ENCODE results near the gene A3GALT2. TPM values are rescaled to one million over a fixed set of nuclear protein-coding genes. Genes with fewer than 3 reads are reported as not detected.

Gene A3GALT2
- total and polyA plus RNA-seq, 4 donors, result 0.33 to 0.57 TPM; not detected in 2

DNA sequence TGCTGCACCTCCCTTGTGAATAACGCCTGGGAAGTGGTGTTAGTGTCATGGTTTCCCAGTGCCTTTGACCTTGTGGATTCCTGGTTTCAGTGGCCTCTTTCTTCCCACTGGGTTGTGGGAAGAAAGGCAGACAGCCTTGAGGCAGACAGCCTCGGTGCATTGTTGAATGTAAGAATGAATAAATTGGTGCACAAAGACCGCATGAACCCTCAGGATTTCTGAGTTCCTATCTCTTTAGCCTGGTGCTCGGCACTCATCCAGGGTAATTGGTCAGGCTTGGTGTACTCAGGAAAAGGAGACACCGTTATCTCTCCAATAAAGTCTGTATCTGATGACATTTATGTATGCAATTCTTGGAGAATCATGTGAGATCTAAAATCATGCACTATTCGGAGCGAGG lies 59.6 kb downstream of the A3GALT2 start:
- no peaks in the 10 kb centered on the region for H3K9me3 ChIP-seq (ENCODE audit: control insufficient read depth, insufficient read depth, low read length)
- WGBS (ENCODE audit: insufficient coverage), result 37% methylated on average over 5 of the region's 7 CpGs
- no peak for DNase-seq (ENCODE audit: low read depth in 4 of 6, low spot score in 6 of 6)
- H3K27ac ChIP-seq (ENCODE audit: low read depth, low read length), result no peak overlapping the region
- no peak overlapping the region for H3K4me3 ChIP-seq (ENCODE audit: low read depth, low read length)
- peaks cover 51% of the 10 kb centered on the region for H3K4me1 ChIP-seq (ENCODE audit: control insufficient read depth, insufficient read depth, low read length)
- no peaks in the 10 kb centered on the region for H3K27me3 ChIP-seq (ENCODE audit: control insufficient read depth, insufficient read depth, low read length)
- peaks cover 25% of the 10 kb centered on the region for H3K36me3 ChIP-seq (ENCODE audit: control insufficient read depth, insufficient read depth, low read length)

DNA sequence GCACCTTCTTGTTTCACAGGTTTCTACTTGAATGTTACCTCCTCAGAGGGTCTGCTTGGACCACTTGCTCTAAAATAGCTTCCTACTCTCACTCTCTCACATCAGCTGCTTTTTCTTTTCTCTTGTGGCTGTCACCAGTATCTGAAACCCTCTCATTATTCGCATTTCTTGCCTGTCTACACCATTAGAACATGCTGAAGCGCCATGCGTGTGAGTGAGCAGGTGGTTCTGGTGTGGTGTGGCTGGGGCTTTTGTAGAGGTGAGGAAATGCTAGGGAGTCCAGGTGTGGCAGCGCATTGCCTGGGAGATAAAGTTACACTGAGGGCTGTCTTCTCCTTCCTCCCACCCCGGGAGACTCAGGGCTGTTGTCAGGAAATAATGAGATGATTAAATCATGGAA lies 60.5 kb downstream of the A3GALT2 start:
- Histone ChIP-seq H3K27me3 (ENCODE audit: control insufficient read depth, insufficient read depth, low read length) (no peaks in the 10 kb centered on the region), H3K27ac (ENCODE audit: low read depth, low read length) (no peak overlapping the region), H3K36me3 (ENCODE audit: control insufficient read depth, insufficient read depth, low read length) (peaks cover 18% of the 10 kb centered on the region), H3K9me3 (ENCODE audit: control insufficient read depth, insufficient read depth, low read length) (no peaks in the 10 kb centered on the region), H3K4me1 (ENCODE audit: control insufficient read depth, insufficient read depth, low read length) (peaks cover 54% of the 10 kb centered on the region), H3K4me3 (ENCODE audit: low read depth, low read length) (no peak overlapping the region)
- WGBS (ENCODE audit: insufficient coverage), result no CpG with 5 or more reads among the region's 5 CpGs
- no peak for DNase-seq (ENCODE audit: low read depth in 4 of 6, low spot score in 6 of 6)

DNA sequence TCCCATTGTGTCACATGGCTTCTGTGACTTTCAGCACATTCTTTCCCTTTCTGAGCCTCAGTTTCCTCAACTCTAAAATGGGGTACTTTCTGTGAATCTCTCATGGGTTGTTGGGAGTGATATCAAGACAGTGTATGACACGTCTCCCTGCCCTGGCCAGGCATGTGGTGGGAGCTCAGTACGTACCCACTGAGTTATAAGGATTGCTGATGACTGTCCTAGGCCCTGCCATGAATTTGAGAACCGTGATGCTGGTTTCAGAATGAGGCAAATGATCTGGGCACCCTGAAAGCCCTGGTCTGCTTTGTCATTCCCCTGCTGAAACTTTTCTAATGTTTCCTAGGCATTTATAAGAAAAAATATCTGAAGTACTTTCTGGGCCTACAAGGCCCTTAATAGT lies 61.0 kb downstream of the A3GALT2 start:
- Histone ChIP-seq H3K4me3 (ENCODE audit: low read depth, low read length) (no peak overlapping the region), H3K27ac (ENCODE audit: low read depth, low read length) (no peak overlapping the region), H3K36me3 (ENCODE audit: control insufficient read depth, insufficient read depth, low read length) (peaks cover 14% of the 10 kb centered on the region), H3K4me1 (ENCODE audit: control insufficient read depth, insufficient read depth, low read length) (peaks cover 58% of the 10 kb centered on the region), H3K9me3 (ENCODE audit: control insufficient read depth, insufficient read depth, low read length) (no peaks in the 10 kb centered on the region), H3K27me3 (ENCODE audit: control insufficient read depth, insufficient read depth, low read length) (no peaks in the 10 kb centered on the region)
- no peak for DNase-seq (ENCODE audit: low read depth in 4 of 6, low spot score in 6 of 6)
- 98% methylated on average over 3 of the region's 3 CpGs for WGBS (ENCODE audit: insufficient coverage)

DNA sequence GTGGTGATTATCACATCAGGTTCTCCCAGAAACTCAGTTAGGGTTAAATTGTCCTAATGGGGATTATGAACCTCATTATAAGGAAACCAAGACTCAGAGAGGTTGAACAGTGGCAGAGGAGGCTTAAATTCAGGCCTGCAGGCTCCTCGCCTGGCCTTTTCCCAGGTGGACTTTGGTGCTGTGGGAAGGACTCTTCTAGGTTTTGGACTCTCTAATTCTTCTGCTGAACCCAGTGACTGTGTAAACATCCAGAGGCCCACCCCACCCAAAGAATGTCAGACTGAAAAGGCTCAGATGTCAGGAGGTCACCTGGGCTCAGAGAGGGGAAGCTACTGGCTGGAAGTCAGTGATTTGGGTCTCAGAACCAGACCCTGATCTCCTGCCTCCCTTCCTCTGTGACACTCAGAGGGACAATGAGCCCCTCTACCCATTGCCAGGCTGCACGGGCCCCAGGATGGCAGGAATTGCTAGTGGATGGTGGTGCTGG lies 62.1 kb downstream of the A3GALT2 start:
- no CpG with 5 or more reads among the region's 2 CpGs for WGBS (ENCODE audit: insufficient coverage)
- Histone ChIP-seq H3K9me3 (ENCODE audit: control insufficient read depth, insufficient read depth, low read length) (no peaks in the 10 kb centered on the region), H3K4me3 (ENCODE audit: low read depth, low read length) (peak overlapping the region; percentile 1), H3K4me1 (ENCODE audit: control insufficient read depth, insufficient read depth, low read length) (peaks cover 54% of the 10 kb centered on the region), H3K27me3 (ENCODE audit: control insufficient read depth, insufficient read depth, low read length) (no peaks in the 10 kb centered on the region), H3K27ac (ENCODE audit: low read depth, low read length) (no peak overlapping the region), H3K36me3 (ENCODE audit: control insufficient read depth, insufficient read depth, low read length) (peaks cover 12% of the 10 kb centered on the region)
- DNase-seq (ENCODE audit: low read depth in 4 of 6, low spot score in 6 of 6), result no peak

DNA sequence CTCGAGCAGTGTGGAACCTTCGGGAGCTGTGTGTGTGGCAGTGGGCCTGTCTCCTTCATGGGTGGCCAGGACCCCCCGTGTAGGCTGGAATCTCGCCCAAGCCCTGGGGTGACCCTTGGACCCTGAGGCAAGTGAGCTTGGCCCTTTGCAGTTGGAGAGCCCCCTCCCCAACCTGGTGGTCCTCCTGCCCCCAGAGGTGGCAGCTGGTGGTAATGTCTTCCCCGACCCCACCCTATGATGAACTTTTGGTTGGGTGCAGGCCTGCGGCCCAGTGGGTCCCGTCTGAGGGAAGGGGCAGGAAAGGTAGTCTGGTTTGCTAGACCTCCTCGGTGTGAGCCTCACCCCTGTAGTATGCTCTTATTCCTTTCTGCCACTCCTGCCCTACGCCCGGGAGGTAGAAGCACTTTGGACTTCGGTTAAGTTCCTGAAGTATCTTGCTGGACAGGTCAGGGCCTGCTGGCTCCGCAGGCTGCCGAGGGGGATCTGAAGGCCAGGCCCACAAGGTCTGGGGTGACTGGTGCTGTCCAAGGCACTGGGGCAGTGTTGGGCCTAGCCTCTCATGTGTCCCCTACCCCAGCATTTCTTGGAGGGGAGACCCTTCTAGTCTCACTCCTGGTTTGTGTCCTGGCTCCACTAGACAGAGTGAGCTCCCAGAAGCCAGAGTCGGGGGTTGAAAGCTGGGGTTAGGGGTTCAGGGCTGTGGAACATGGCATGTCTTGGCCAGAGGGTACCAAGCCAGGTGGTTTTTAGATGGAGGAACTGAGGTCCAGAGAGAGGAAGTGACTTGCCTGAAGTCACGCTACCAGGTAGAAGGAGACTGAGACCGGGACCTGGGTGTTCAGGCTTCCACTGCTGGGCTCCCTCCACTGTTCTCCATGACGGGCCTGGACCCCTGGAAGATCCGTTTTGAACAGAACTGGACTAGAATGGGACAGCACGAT lies 62.9 kb downstream of the A3GALT2 start:
- DNase-seq (ENCODE audit: low read depth in 4 of 6, low spot score in 6 of 6), result no peak
- Histone ChIP-seq H3K4me1 (ENCODE audit: control insufficient read depth, insufficient read depth, low read length) (peaks cover 49% of the 10 kb centered on the region), H3K27ac (ENCODE audit: low read depth, low read length) (peak overlapping the region; percentile 86), H3K4me3 (ENCODE audit: low read depth, low read length) (peak overlapping the region; percentile 71), H3K36me3 (ENCODE audit: control insufficient read depth, insufficient read depth, low read length) (peaks cover 10% of the 10 kb centered on the region), H3K27me3 (ENCODE audit: control insufficient read depth, insufficient read depth, low read length) (no peaks in the 10 kb centered on the region), H3K9me3 (ENCODE audit: control insufficient read depth, insufficient read depth, low read length) (no peaks in the 10 kb centered on the region)
- WGBS (ENCODE audit: insufficient coverage), result 43% methylated on average over 11 of the region's 19 CpGs

DNA sequence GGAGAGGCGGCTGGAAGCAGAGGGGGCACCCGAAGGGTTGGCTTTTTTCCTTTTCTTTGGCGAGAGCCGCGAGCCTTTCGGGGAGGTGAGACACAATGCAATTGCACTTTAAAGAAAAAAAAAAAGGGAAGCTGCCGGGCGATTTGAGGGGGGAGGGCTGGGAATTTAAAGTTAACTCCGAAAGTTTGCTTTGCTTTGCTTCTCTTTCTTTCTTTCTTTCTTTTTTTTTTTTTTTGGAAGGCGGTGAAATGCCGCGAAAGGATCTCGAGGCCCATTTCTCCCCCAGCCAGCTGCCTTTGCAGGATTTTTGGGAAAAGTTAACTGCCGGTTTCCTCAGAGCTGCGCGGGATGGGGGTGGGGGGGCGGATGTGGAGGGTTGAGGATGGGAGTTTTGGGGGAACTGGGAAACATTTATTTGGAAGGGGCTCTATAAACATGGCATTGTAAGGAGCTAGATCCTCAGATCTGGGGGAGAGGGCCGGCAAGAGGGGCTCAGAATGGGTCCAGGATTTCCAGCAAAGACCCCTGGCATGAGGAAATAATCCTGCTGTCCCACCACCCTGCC lies 63.6 kb downstream of the A3GALT2 start:
- Histone ChIP-seq H3K27ac (ENCODE audit: low read depth, low read length) (peak overlapping the region; percentile 86), H3K4me1 (ENCODE audit: control insufficient read depth, insufficient read depth, low read length) (peaks cover 48% of the 10 kb centered on the region), H3K27me3 (ENCODE audit: control insufficient read depth, insufficient read depth, low read length) (no peaks in the 10 kb centered on the region), H3K36me3 (ENCODE audit: control insufficient read depth, insufficient read depth, low read length) (peaks cover 7% of the 10 kb centered on the region), H3K9me3 (ENCODE audit: control insufficient read depth, insufficient read depth, low read length) (no peaks in the 10 kb centered on the region), H3K4me3 (ENCODE audit: low read depth, low read length) (peak overlapping the region; percentile 71)
- peak in 1 of 6 donors; percentile 1 for DNase-seq (ENCODE audit: low read depth in 4 of 6, low spot score in 6 of 6)
- WGBS (ENCODE audit: insufficient coverage), result 0% methylated on average over 11 of the region's 18 CpGs

Small RNA genes within 50 kb of the gene (small RNA-seq; reads per million reads assigned to genes)
- 0.12 reads per million for gene RN7SKP16 (ENCODE audit: low replicate concordance)

Other genes starting within 250 kb of the A3GALT2 start
- 10 to 100 TPM; 15.1 to 20.6 TPM for gene AZIN2, start 239.9 kb downstream of the A3GALT2 start, total RNA-seq
- gene AZIN2, start 239.9 kb downstream of the A3GALT2 start, polyA plus RNA-seq (ENCODE audit: insufficient read length in 2 of 2), result 10 to 100 TPM; 31.1 to 33.2 TPM
- gene TRIM62, start 139.1 kb downstream of the A3GALT2 start, total RNA-seq, result 10 to 100 TPM in 1 of 2 donors, 1 to 10 TPM in 1; 6.8 to 11.6 TPM
- gene TRIM62, start 139.1 kb downstream of the A3GALT2 start, polyA plus RNA-seq (ENCODE audit: insufficient read length in 2 of 2), result 10 to 100 TPM; 17.8 to 20.7 TPM
- 10 to 100 TPM; 10.1 to 31.2 TPM for gene ZNF362, start 64.6 kb downstream of the A3GALT2 start, total RNA-seq
- gene ZNF362, start 64.6 kb downstream of the A3GALT2 start, polyA plus RNA-seq (ENCODE audit: insufficient read length in 2 of 2), result 10 to 100 TPM; 61.5 to 70.1 TPM
- gene PHC2, start 110.0 kb upstream of the A3GALT2 start, total RNA-seq, result 10 to 100 TPM; 51.9 to 78.4 TPM
- gene PHC2, start 110.0 kb upstream of the A3GALT2 start, polyA plus RNA-seq (ENCODE audit: insufficient read length in 2 of 2), result 100 to 1,000 TPM; 105 to 111 TPM
- gene ZSCAN20, start 151.5 kb upstream of the A3GALT2 start, total RNA-seq, result 1 to 10 TPM; 8.3 to 8.5 TPM
- gene ZSCAN20, start 151.5 kb upstream of the A3GALT2 start, polyA plus RNA-seq (ENCODE audit: insufficient read length in 2 of 2), result 1 to 10 TPM; 3.1 TPM

Measured in spinal cord (tissue), 10 donors.